CD14-positive monocyte (primary cell): ENCODE results near the gene CUL4B. TPM values are rescaled to one million over a fixed set of nuclear protein-coding genes. Genes with fewer than 3 reads are reported as not detected.

Source experiments
- DNase-seq, 3 donors: peaks; one replicate each; pipeline ENCODE4 v3.0.0-alpha.2; 2011 to 2022
- H2AFZ ChIP-seq: 2 replicates; pipeline ENCODE4 v1.6.0; 2012; ENCODE audit warnings: mild to moderate bottlenecking, low read depth, low read length, inconsistent platforms; ENCODE audit not compliant: insufficient read depth, poor library complexity, severe bottlenecking
- H3K27ac ChIP-seq, 2 donors: 1 replicate in 1 of 2; 2 replicates in 1 of 2; pipeline ENCODE4 v1.5.1; 2012 to 2013; ENCODE audit warnings: low read length in 2 of 2, control low read depth in 1 of 2, inconsistent platforms in 1 of 2, low read depth in 1 of 2, mild to moderate bottlenecking in 1 of 2
- H3K27me3 ChIP-seq, 2 donors: one replicate each; pipeline versions ENCODE4 v1.6.0 to v1.6.1; 2011 to 2013; ENCODE audit warnings: low read length in 2 of 2; ENCODE audit not compliant: control insufficient read depth in 2 of 2, insufficient read depth in 2 of 2
- H3K36me3 ChIP-seq, 2 donors: replicated peaks in 1 of 2; 1 replicate in 1 of 2; 2 replicates in 1 of 2; pipeline versions ENCODE4 v1.5.1 to v1.6.1; 2012 to 2013; ENCODE audit warnings: low read length in 2 of 2, control low read depth in 1 of 2, inconsistent platforms in 1 of 2, mild to moderate bottlenecking in 1 of 2; ENCODE audit not compliant: insufficient read depth in 2 of 2, control insufficient read depth in 1 of 2
- H3K4me1 ChIP-seq, 2 donors: 1 replicate in 1 of 2; 2 replicates in 1 of 2; pipeline versions ENCODE4 v1.5.1 to v1.6.1; 2012 to 2013; ENCODE audit warnings: low read length in 2 of 2, control low read depth in 1 of 2, inconsistent platforms in 1 of 2, mild to moderate bottlenecking in 1 of 2, moderate library complexity in 1 of 2; ENCODE audit not compliant: insufficient read depth in 2 of 2, control insufficient read depth in 1 of 2
- H3K4me2 ChIP-seq: replicated peaks from 2 replicates; pipeline ENCODE3; 2012; ENCODE audit warnings: low read length, moderate library complexity, mild to moderate bottlenecking; ENCODE audit not compliant: poor library complexity, severe bottlenecking; ENCODE audit errors: extremely low read depth
- H3K4me3 ChIP-seq, 3 experiments: fragments of 200-600 bp in 1 of 3; sonication (generic) in 1 of 3; replicated peaks in 1 of 3; 1 replicate in 2 of 3; 2 replicates in 1 of 3; pipeline ENCODE4 v1.5.1; 2011 to 2013; ENCODE audit warnings: low read length in 3 of 3, mild to moderate bottlenecking in 3 of 3, control low read depth in 2 of 3, low read depth in 2 of 3, inconsistent platforms in 1 of 3, moderate library complexity in 1 of 3
- H3K79me2 ChIP-seq: 2 replicates; pipeline ENCODE4 v1.6.0; 2012; ENCODE audit warnings: mild to moderate bottlenecking, control low read depth, inconsistent platforms, low read length, moderate library complexity; ENCODE audit not compliant: insufficient read depth
- H3K9ac ChIP-seq: 2 replicates; pipeline ENCODE4 v1.6.0; 2017; ENCODE audit warnings: low read length, mild to moderate bottlenecking; ENCODE audit not compliant: insufficient read depth, poor library complexity, severe bottlenecking
- H3K9me3 ChIP-seq, 2 donors: replicated peaks in 1 of 2; 1 replicate in 1 of 2; 2 replicates in 1 of 2; pipeline versions ENCODE4 v1.5.1 to v1.6.1; 2012 to 2013; ENCODE audit warnings: low read length in 2 of 2, control low read depth in 1 of 2; ENCODE audit not compliant: control insufficient read depth in 1 of 2, insufficient read depth in 1 of 2
- H4K20me1 ChIP-seq: 2 replicates; pipeline ENCODE4 v1.6.0; 2012; ENCODE audit warnings: mild to moderate bottlenecking, low read length, control low read depth, moderate library complexity; ENCODE audit not compliant: insufficient read depth
- H3K27ac Mint-ChIP-seq, 7 donors: one replicate each; pipeline ENCODE4 v1.8.0; 2020; ENCODE audit warnings: mild to moderate bottlenecking in 7 of 7, mixed read lengths in 7 of 7, moderate library complexity in 6 of 7, inconsistent platforms in 2 of 7
- H3K27me3 Mint-ChIP-seq, 3 donors: one replicate each; pipeline ENCODE4 v1.8.0; 2021 to 2022; ENCODE audit warnings: low read depth in 3 of 3, mild to moderate bottlenecking in 3 of 3, mixed read lengths in 3 of 3, moderate library complexity in 3 of 3, inconsistent platforms in 1 of 3
- H3K36me3 Mint-ChIP-seq, 2 donors: one replicate each; pipeline ENCODE4 v1.8.0; 2020; ENCODE audit warnings: mixed read lengths in 2 of 2, inconsistent platforms in 1 of 2, mild to moderate bottlenecking in 1 of 2
- H3K4me1 Mint-ChIP-seq: one replicate; pipeline ENCODE4 v1.8.0; 2020; ENCODE audit warnings: mild to moderate bottlenecking, mixed read lengths
- H3K4me3 Mint-ChIP-seq, 2 donors: one replicate each; pipeline ENCODE4 v1.8.0; 2020; ENCODE audit warnings: mild to moderate bottlenecking in 2 of 2, mixed read lengths in 2 of 2, moderate library complexity in 1 of 2
- H3K9me3 Mint-ChIP-seq, 7 donors: one replicate each; pipeline ENCODE4 v1.8.0; 2020 to 2022; ENCODE audit warnings: mixed read lengths in 7 of 7, mild to moderate bottlenecking in 6 of 7, moderate library complexity in 6 of 7, inconsistent platforms in 2 of 7
- CTCF ChIP-seq: fragments of 200-600 bp; IDR thresholded peaks from one replicate; pipeline ENCODE4 v1.8.0; 2022; ENCODE audit warnings: antibody characterized with exemption, mild to moderate bottlenecking
- WGBS: methylation state at CpG from one replicate; pipeline ENCODE4 v1.1.5; 2013; ENCODE audit warnings: missing lambda C conversion rate; ENCODE audit not compliant: insufficient coverage; 5-methylcytosine and 5-hydroxymethylcytosine counted together
- intact Hi-C, 2 donors: fragments of 100-400 bp; cut with micrococcal nuclease; formaldehyde crosslinking; loops; one replicate each; pipeline versions ENCODE4 v1.15.0 to v1.15.1; 2023
- polyA plus RNA-seq, 3 donors: library from polyadenylated mRNA; depleted of rRNA in 1 of 3; unstranded in 2 of 3; stranded (reverse) in 1 of 3; fragments of 300-500 nt in 2 of 3; fragments of >200 nt in 1 of 3; fragmentation: Illumina TruSeq in 2 of 3; gene quantifications; 1 replicate in 2 of 3; 2 replicates in 1 of 3; pipeline ENCODE4 v1.2.3, GENCODE V29; 2012 to 2021

The CUL4B gene
- polyA plus RNA-seq, 3 donors, result 13.3 to 16.9 (median 15.6) TPM

GRCh38 chrX:120534413-120535205, 26.2 kb downstream of the CUL4B start:
- H3K4me3 Mint-ChIP-seq, result no peak overlapping the region
- H3K36me3 Mint-ChIP-seq, result peaks cover 46 to 58% of the 10 kb centered on the region in 2 donors
- Histone ChIP-seq H4K20me1 (no peaks in the 10 kb centered on the region), H3K79me2 (no peaks in the 10 kb centered on the region), H2AFZ (no peak overlapping the region), H3K27ac (no peak overlapping the region), H3K9ac (no peak overlapping the region), H3K27me3 (no peaks in the 10 kb centered on the region), H3K4me3 (no peak overlapping the region), H3K9me3 (no peaks in the 10 kb centered on the region), H3K36me3 (peaks cover 36 to 58% of the 10 kb centered on the region in 2 donors), H3K4me2 (no peak overlapping the region), H3K4me1 (peaks cover 10 to 24% of the 10 kb centered on the region in 2 donors)
- H3K27me3 Mint-ChIP-seq, result peaks cover 0 to 4% (median 0%) of the 10 kb centered on the region in 3 donors
- peaks cover 0 to 2% (median 0%) of the 10 kb centered on the region in 7 donors for H3K9me3 Mint-ChIP-seq
- no peak for TF ChIP-seq CTCF
- no CpG with 5 or more reads among the region's 3 CpGs for WGBS
- peaks cover 18% of the 10 kb centered on the region for H3K4me1 Mint-ChIP-seq
- no peak for DNase-seq
- no peak overlapping the region for H3K27ac Mint-ChIP-seq
- intact Hi-C loops, result no loop called here

GRCh38 chrX:120522820-120523219, 37.9 kb downstream of the CUL4B start:
- Mint-ChIP-seq H3K27ac (no peak overlapping the region), H3K4me1 (no peaks in the 10 kb centered on the region), H3K27me3 (peaks cover 0 to 1% (median 0%) of the 10 kb centered on the region in 3 donors), H3K9me3 (peaks cover 0 to 4% (median 0%) of the 10 kb centered on the region in 7 donors), H3K4me3 (no peak overlapping the region), H3K36me3 (peaks cover 14 to 22% of the 10 kb centered on the region in 2 donors)
- Histone ChIP-seq H3K9me3 (no peaks in the 10 kb centered on the region), H3K4me1 (no peaks in the 10 kb centered on the region), H3K4me3 (no peak overlapping the region), H3K79me2 (no peaks in the 10 kb centered on the region), H2AFZ (no peak overlapping the region), H4K20me1 (no peaks in the 10 kb centered on the region), H3K27ac (no peak overlapping the region), H3K36me3 (peaks cover 11 to 21% of the 10 kb centered on the region in 2 donors), H3K9ac (no peak overlapping the region), H3K4me2 (no peak overlapping the region), H3K27me3 (no peaks in the 10 kb centered on the region)
- no peak for TF ChIP-seq CTCF
- no peak for DNase-seq
- no CpG with 5 or more reads among the region's 5 CpGs for WGBS
- intact Hi-C loops, result no loop called here
